Astrocyte of the cerebellum (primary cell): ENCODE results near the gene SLC26A3.
A peak's percentile ranks its signal among the peaks of the same experiment; 100 is the strongest.

Source experiments
- DNase-seq: peaks from one replicate; pipeline ENCODE4 v3.0.0-alpha.2; 2011; ENCODE audit warnings: low read depth
- H3K4me3 ChIP-seq: 2 replicates; pipeline ENCODE4 v1.5.1; 2011; ENCODE audit warnings: mild to moderate bottlenecking, low read depth, low read length, moderate library complexity
- in situ Hi-C: cut with HindIII; loops from 2 replicates; pipeline ENCODE4 v1.10.0; 2017; ENCODE audit warnings: low sequenced_read_pairs
- TF ChIP-seq, protein P1 (sequence below): IDR thresholded peaks from 2 replicates; pipeline ENCODE4 v1.5.1; 2012; ENCODE audit warnings: low read length, low read depth, moderate library complexity, mild to moderate bottlenecking; ENCODE audit errors: missing control alignments

The SLC26A3 gene

DNA sequence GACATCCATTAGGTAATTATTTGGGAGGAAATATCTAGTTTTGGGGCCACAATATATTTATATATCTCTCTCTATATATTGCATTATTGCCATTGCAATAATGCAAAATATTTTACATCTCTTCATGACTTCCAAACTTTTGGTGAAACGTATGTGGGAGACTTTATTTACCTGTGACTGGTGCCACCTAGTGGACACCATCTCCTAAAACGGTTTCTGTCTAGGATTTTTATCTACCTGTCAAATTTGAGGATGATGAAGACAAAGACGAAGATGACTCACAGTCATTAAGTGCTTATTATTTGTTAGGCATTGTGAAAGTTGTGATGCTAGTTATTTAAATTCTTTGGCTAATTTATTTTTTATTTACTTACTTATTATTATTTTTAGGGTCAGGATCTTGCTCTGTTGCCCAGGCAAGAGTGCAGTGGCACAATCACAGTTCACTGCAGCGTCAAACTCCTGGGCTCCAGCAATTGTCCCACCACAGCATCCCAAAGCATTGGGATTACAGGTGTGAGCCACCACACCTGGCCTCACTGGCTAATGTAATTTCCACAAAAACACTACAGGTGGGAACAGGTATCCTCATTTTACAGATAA lies 77.8 kb downstream of the SLC26A3 start:
- no peak overlapping the region for H3K4me3 ChIP-seq
- TF ChIP-seq, protein P1, sequence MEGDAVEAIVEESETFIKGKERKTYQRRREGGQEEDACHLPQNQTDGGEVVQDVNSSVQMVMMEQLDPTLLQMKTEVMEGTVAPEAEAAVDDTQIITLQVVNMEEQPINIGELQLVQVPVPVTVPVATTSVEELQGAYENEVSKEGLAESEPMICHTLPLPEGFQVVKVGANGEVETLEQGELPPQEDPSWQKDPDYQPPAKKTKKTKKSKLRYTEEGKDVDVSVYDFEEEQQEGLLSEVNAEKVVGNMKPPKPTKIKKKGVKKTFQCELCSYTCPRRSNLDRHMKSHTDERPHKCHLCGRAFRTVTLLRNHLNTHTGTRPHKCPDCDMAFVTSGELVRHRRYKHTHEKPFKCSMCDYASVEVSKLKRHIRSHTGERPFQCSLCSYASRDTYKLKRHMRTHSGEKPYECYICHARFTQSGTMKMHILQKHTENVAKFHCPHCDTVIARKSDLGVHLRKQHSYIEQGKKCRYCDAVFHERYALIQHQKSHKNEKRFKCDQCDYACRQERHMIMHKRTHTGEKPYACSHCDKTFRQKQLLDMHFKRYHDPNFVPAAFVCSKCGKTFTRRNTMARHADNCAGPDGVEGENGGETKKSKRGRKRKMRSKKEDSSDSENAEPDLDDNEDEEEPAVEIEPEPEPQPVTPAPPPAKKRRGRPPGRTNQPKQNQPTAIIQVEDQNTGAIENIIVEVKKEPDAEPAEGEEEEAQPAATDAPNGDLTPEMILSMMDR = peak; percentile 56
- in situ Hi-C loops = loop anchor here (5.0 to 25.0 kb wide), 2 partner anchors 263 to 538 kb away; no protein-coding TSS in a partner anchor
- peak; percentile 58 for DNase-seq

DNA sequence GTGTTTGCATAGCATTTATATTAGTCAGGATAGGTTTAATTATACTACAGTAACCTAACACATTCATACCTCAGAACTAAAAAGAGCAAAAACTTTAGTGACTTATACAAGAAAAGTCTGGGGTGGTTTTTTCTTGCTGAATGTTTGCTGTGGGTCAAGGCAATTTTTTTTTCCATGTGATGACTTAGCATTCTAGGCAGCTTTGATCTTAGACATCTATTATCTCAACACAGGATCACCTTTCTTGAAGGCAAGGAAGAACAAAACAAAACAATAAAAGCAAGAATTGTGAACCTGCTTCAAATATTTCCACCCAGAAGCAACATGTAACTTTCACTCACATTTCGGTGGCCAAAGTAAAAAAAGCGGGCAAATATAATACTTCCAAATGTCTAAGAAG lies 79.8 kb downstream of the SLC26A3 start:
- TF ChIP-seq, protein P1 = no peak
- DNase-seq = no peak
- H3K4me3 ChIP-seq = no peak overlapping the region
- in situ Hi-C loops = no loop called here

- in situ Hi-C loops = no loop called here
- DNase-seq = no peak
- TF ChIP-seq, protein P1 = no peak
- no peak overlapping the region for H3K4me3 ChIP-seq
Observed at GRCh38 chr7:107721286-107721685, 81.7 kb downstream of the SLC26A3 start.

GRCh38 chr7:107718456-107719193 lies 84.4 kb downstream of the SLC26A3 start:
- in situ Hi-C loops = no loop called here
- TF ChIP-seq, protein P1 = no peak
- H3K4me3 ChIP-seq = no peak overlapping the region
- DNase-seq = no peak

DNA sequence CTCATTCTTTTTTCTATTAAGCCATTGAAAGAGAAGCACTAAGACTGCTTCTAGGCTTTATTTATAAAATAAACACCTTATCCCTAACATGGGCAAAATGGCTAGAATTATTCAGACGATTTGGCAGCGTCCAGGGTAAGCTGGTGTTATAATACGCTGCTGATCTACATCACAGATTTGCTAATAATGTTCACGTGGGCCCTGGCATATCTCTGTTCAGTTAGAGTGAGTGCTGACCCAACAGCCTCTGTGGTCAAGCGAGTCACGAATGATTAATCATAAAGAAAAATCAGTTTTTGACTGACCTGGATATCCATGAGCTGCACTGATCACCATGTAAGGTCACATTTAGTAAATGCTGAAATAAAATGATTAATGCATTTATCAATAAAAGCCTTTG lies 87.5 kb downstream of the SLC26A3 start:
- in situ Hi-C loops = no loop called here
- no peak for DNase-seq
- TF ChIP-seq, protein P1 = no peak
- no peak overlapping the region for H3K4me3 ChIP-seq
